H9 (cell line): ENCODE measurements around the gene PIEZO2. TPM values are rescaled to one million over a fixed set of nuclear protein-coding genes. Genes with fewer than 3 reads are reported as not detected.

Source experiments
- DNase-seq: peaks from one replicate; pipeline ENCODE4 v3.0.0-alpha.2; 2017
- H2AFZ ChIP-seq: one replicate; pipeline ENCODE4 v1.6.1; 2013; ENCODE audit warnings: mild to moderate bottlenecking, low read length, control low read depth, moderate library complexity
- H2AK5ac ChIP-seq: 2 replicates; pipeline ENCODE4 v1.6.1; 2013; ENCODE audit warnings: low read length, control low read depth, mixed read lengths; ENCODE audit not compliant: insufficient read length
- H2BK120ac ChIP-seq: one replicate; pipeline ENCODE4 v1.6.1; 2013; ENCODE audit warnings: low read depth, mild to moderate bottlenecking, low read length, control low read depth, inconsistent platforms; ENCODE audit not compliant: poor library complexity, severe bottlenecking
- H2BK12ac ChIP-seq: 2 replicates; pipeline ENCODE4 v1.6.1; 2013; ENCODE audit warnings: low read length, control low read depth, mixed read lengths, low read depth; ENCODE audit not compliant: insufficient read length
- H2BK15ac ChIP-seq: 2 replicates; pipeline ENCODE4 v1.6.1; 2013; ENCODE audit warnings: low read depth, low read length, control low read depth
- H2BK20ac ChIP-seq: one replicate; pipeline ENCODE4 v1.6.1; 2013; ENCODE audit warnings: low read depth, mild to moderate bottlenecking, low read length, control low read depth, inconsistent platforms; ENCODE audit not compliant: poor library complexity, severe bottlenecking
- H2BK5ac ChIP-seq: 2 replicates; pipeline ENCODE4 v1.6.1; 2013; ENCODE audit warnings: low read length, control low read depth, mixed read lengths; ENCODE audit not compliant: insufficient read length
- H3K14ac ChIP-seq: 2 replicates; pipeline ENCODE4 v1.6.1; 2013; ENCODE audit warnings: low read length, control low read depth; ENCODE audit not compliant: insufficient read depth
- H3K18ac ChIP-seq: 2 replicates; pipeline ENCODE4 v1.6.1; 2013; ENCODE audit warnings: low read depth, mild to moderate bottlenecking, mixed read lengths, low read length, control low read depth; ENCODE audit not compliant: insufficient read length
- H3K23ac ChIP-seq: 2 replicates; pipeline ENCODE4 v1.6.1; 2013; ENCODE audit warnings: low read length, control low read depth, mixed read lengths, low read depth; ENCODE audit not compliant: insufficient read length
- H3K23me2 ChIP-seq: 2 replicates; pipeline ENCODE4 v1.6.1; 2013; ENCODE audit warnings: low read depth, mild to moderate bottlenecking, mixed read lengths, low read length, control low read depth; ENCODE audit not compliant: insufficient read length, poor library complexity, severe bottlenecking
- H3K27ac ChIP-seq: 2 replicates; pipeline ENCODE4 v1.5.1; 2013; ENCODE audit warnings: low read length, control low read depth, mixed read lengths, low read depth; ENCODE audit not compliant: insufficient read length
- H3K27me3 ChIP-seq: 2 replicates; pipeline ENCODE4 v1.6.1; 2013; ENCODE audit warnings: low read length, control low read depth, inconsistent platforms; ENCODE audit not compliant: insufficient read depth
- H3K4ac ChIP-seq: 2 replicates; pipeline ENCODE4 v1.6.1; 2013; ENCODE audit warnings: low read depth, mild to moderate bottlenecking, control low read depth, inconsistent platforms, low read length, moderate library complexity
- H3K4me1 ChIP-seq: 2 replicates; pipeline ENCODE4 v1.6.1; 2013; ENCODE audit warnings: low read length, control low read depth, inconsistent platforms; ENCODE audit not compliant: insufficient read depth
- H3K4me2 ChIP-seq: 2 replicates; pipeline ENCODE4 v1.6.1; 2013; ENCODE audit warnings: low read length, control low read depth, mixed read lengths; ENCODE audit not compliant: insufficient read length, insufficient read depth
- H3K56ac ChIP-seq: 2 replicates; pipeline ENCODE4 v1.6.1; 2013; ENCODE audit warnings: low read depth, mild to moderate bottlenecking, mixed read lengths, low read length, control low read depth; ENCODE audit not compliant: insufficient read length
- H3K79me1 ChIP-seq: 2 replicates; pipeline ENCODE4 v1.6.1; 2013; ENCODE audit warnings: low read depth, mild to moderate bottlenecking, moderate library complexity, low read length, control low read depth, inconsistent platforms; ENCODE audit not compliant: insufficient read depth, poor library complexity, severe bottlenecking
- H3K79me2 ChIP-seq: 2 replicates; pipeline ENCODE4 v1.6.1; 2013; ENCODE audit warnings: low read length, control low read depth, inconsistent platforms; ENCODE audit not compliant: insufficient read depth
- H3K9ac ChIP-seq: 2 replicates; pipeline ENCODE4 v1.6.1; 2013; ENCODE audit warnings: low read length, control low read depth, mixed read lengths; ENCODE audit not compliant: insufficient read length; ENCODE audit errors: extremely low read depth
- H3K9me3 ChIP-seq: one replicate; pipeline ENCODE4 v1.6.1; 2013; ENCODE audit warnings: low read depth, low read length, inconsistent platforms; ENCODE audit not compliant: control insufficient read depth
- H3T11ph ChIP-seq: one replicate; pipeline ENCODE4 v1.6.1; 2013; ENCODE audit warnings: mild to moderate bottlenecking, low read length, control low read depth, inconsistent platforms
- H4K20me1 ChIP-seq: one replicate; pipeline ENCODE4 v1.6.1; 2013; ENCODE audit not compliant: control insufficient read depth, insufficient read length, insufficient read depth
- H4K5ac ChIP-seq: 2 replicates; pipeline ENCODE4 v1.6.1; 2013; ENCODE audit warnings: low read depth, mild to moderate bottlenecking, mixed read lengths, low read length, control low read depth; ENCODE audit not compliant: insufficient read length
- H4K8ac ChIP-seq: replicated peaks from 2 replicates; pipeline ENCODE4 v1.6.1; 2013; ENCODE audit warnings: low read length, control low read depth, mixed read lengths, low read depth; ENCODE audit not compliant: insufficient read length
- H4K91ac ChIP-seq: 2 replicates; pipeline ENCODE4 v1.6.1; 2013; ENCODE audit warnings: low read depth, mild to moderate bottlenecking, moderate library complexity, mixed read lengths, low read length, control low read depth; ENCODE audit not compliant: insufficient read length
- H3K27ac Mint-ChIP-seq, 3 experiments: 2 replicates in 2 of 3; 3 replicates in 1 of 3; pipeline ENCODE4 v1.8.0; 2020 to 2021; ENCODE audit warnings: mixed read lengths in 3 of 3, mild to moderate bottlenecking in 1 of 3, moderate library complexity in 1 of 3
- H3K27me3 Mint-ChIP-seq: 2 replicates; pipeline ENCODE4 v1.8.0; 2021; ENCODE audit warnings: low read depth, mild to moderate bottlenecking, moderate library complexity, mixed read lengths
- H3K36me3 Mint-ChIP-seq, 3 experiments: 2 replicates in 2 of 3; 3 replicates in 1 of 3; pipeline ENCODE4 v1.8.0; 2020 to 2021; ENCODE audit warnings: low read depth in 3 of 3, mixed read lengths in 3 of 3; ENCODE audit not compliant: insufficient read depth in 1 of 3
- H3K4me1 Mint-ChIP-seq, 2 experiments: 2 replicates each; pipeline ENCODE4 v1.8.0; 2020; ENCODE audit warnings: mixed read lengths in 2 of 2
- H3K4me3 Mint-ChIP-seq, 2 experiments: 2 replicates in 1 of 2; 3 replicates in 1 of 2; pipeline ENCODE4 v1.8.0; 2020 to 2021; ENCODE audit warnings: mild to moderate bottlenecking in 2 of 2, mixed read lengths in 2 of 2, moderate library complexity in 1 of 2
- H3K9me3 Mint-ChIP-seq, 2 experiments: 2 replicates in 1 of 2; 3 replicates in 1 of 2; pipeline ENCODE4 v1.8.0; 2020; ENCODE audit warnings: mild to moderate bottlenecking in 2 of 2, mixed read lengths in 2 of 2, moderate library complexity in 1 of 2
- WGBS: extraction: QIAGEN DNeasy Blood & Tissue Kit; methylation state at CpG from one replicate; pipeline ENCODE4 v1.1.7; 2013; ENCODE audit warnings: missing lambda C conversion rate, low lambda C conversion rate, mixed read lengths; ENCODE audit not compliant: insufficient read length; ENCODE audit errors: extremely low coverage; 5-methylcytosine and 5-hydroxymethylcytosine counted together
- long read RNA-seq: library from polyadenylated mRNA; unstranded; transcript quantifications from one replicate; pipeline ENCODE4 v2.0.0, GENCODE V29; 2020
- total RNA-seq: library from RNA; stranded (reverse); gene quantifications from 2 replicates; pipeline ENCODE4 v1.2.1, GENCODE V29; 2021
- TF ChIP-seq, protein P1 (sequence below): fragments of 200-600 bp; sonication (generic); conservative IDR thresholded peaks from 3 replicates; pipeline ENCODE4 v1.8.0; 2021; ENCODE audit warnings: antibody characterized with exemption, mild to moderate bottlenecking

The PIEZO2 gene
- total RNA-seq, result 3.9 and 5.9 TPM in 2 replicates
- long read RNA-seq, partial matches to known transcripts, result 2 of 5 reads
- long read RNA-seq, other reads (novel, unspliced or antisense), result 3 of 5 reads

DNA sequence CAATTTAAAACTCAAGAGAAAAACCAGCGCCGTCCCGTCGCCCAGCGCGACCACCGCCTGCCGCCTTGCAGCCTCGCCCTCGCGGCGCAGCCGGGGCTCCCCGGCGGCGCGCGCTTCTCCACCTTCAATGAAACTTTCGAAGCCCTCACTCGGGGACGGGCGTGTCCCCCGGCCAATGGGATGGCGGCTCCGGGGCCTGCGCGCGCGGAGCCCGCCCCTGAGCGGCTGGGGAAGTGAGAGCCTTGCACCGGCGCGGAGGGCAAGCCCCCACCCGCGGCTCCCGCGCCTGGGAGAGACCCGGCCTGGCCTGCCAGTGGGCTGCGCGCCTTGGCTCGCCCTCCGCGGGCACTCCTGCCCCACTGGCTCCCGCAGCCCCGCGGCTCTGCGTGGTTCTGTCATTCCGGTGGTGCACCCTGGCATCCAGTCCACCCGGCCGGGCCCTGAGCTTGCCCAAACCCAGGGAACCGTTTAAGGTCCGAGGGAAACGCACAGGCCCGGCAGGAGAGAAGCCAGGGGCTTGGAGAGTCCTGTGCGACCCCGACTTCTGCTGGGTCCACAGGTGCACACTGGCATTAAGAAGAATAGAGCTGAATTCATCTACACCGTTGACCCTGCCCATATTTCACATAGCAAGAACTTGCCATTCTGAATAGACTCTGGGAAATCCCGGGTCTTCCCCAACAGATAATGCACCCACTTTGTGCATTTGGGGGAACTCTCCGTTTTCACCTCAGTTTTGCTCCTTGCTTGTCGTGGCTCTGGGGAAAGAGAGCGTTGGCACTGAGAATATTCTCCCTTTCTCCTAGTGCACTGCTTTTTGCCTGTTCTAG lies at the start of gene PIEZO2:
TSS of gene PIEZO2 (minus strand) at position 129 of the 830 bp plus-strand sequence. CDS start 981 bp downstream, outside the sequence.
- peak within 1 kb of the TSS; percentile 73 for H3K14ac ChIP-seq
- DNase-seq, result peak; percentile 88
- Mint-ChIP-seq H3K27me3 (peaks cover 47% of the 10 kb centered on the region), H3K27ac (peak within 1 kb of the TSS in 1 of 3 experiments; percentile 77; a peak in 3 of 7 replicates), H3K36me3 (no peaks in the 10 kb centered on the region; a peak in 2 of 7 replicates), H3K4me1 (peaks cover 41 to 45% of the 10 kb centered on the region in 2 experiments), H3K4me3 (peak within 1 kb of the TSS; percentile 64 to 81), H3K9me3 (no peaks in the 10 kb centered on the region; a peak in 2 of 5 replicates)
- peaks cover 3% of the 10 kb centered on the region; the same call in 1 of the 2 replicates for H3K79me2 ChIP-seq
- H3K9ac ChIP-seq, result no peak within 1 kb of the TSS
- H2BK20ac ChIP-seq, result no peak within 1 kb of the TSS
- H4K91ac ChIP-seq, result no peak within 1 kb of the TSS
- H3K23me2 ChIP-seq, result peaks cover 18% of the 10 kb centered on the region
- no peak within 1 kb of the TSS for H3K18ac ChIP-seq
- H3K79me1 ChIP-seq, result no peaks in the 10 kb centered on the region
- no peaks in the 10 kb centered on the region for H4K20me1 ChIP-seq
- no peak within 1 kb of the TSS for H2BK12ac ChIP-seq
- H3K56ac ChIP-seq, result no peak within 1 kb of the TSS
- no peak within 1 kb of the TSS for H3K4ac ChIP-seq
- no peaks in the 10 kb centered on the region for H3K9me3 ChIP-seq
- no peak within 1 kb of the TSS for H2BK15ac ChIP-seq
- no peak within 1 kb of the TSS for H2BK5ac ChIP-seq
- TF ChIP-seq, protein P1, sequence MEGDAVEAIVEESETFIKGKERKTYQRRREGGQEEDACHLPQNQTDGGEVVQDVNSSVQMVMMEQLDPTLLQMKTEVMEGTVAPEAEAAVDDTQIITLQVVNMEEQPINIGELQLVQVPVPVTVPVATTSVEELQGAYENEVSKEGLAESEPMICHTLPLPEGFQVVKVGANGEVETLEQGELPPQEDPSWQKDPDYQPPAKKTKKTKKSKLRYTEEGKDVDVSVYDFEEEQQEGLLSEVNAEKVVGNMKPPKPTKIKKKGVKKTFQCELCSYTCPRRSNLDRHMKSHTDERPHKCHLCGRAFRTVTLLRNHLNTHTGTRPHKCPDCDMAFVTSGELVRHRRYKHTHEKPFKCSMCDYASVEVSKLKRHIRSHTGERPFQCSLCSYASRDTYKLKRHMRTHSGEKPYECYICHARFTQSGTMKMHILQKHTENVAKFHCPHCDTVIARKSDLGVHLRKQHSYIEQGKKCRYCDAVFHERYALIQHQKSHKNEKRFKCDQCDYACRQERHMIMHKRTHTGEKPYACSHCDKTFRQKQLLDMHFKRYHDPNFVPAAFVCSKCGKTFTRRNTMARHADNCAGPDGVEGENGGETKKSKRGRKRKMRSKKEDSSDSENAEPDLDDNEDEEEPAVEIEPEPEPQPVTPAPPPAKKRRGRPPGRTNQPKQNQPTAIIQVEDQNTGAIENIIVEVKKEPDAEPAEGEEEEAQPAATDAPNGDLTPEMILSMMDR, result no peak
- H3K27me3 ChIP-seq, result peaks cover 15% of the 10 kb centered on the region; the same call in 1 of the 2 replicates
- no peak within 1 kb of the TSS for H2BK120ac ChIP-seq
- no peak within 1 kb of the TSS for H3K23ac ChIP-seq
- no peak within 1 kb of the TSS for H2AFZ ChIP-seq
- H2AK5ac ChIP-seq, result no peak within 1 kb of the TSS
- no peak within 1 kb of the TSS for H4K8ac ChIP-seq
- no peak within 1 kb of the TSS for H4K5ac ChIP-seq
- H3K4me2 ChIP-seq, result peak within 1 kb of the TSS; percentile 94
- H3T11ph ChIP-seq, result no peak within 1 kb of the TSS
- peak within 1 kb of the TSS; percentile 33 for H3K27ac ChIP-seq
- H3K4me1 ChIP-seq, result peaks cover 16% of the 10 kb centered on the region; the same call in 1 of the 2 replicates
- WGBS, result no CpG with 5 or more reads among the region's 62 CpGs
